Hematopoietic multipotent progenitor cell (in vitro differentiated cells): Measurements from ENCODE around the gene SOCS4. TPM values are rescaled to one million over a fixed set of nuclear protein-coding genes. Genes with fewer than 3 reads are reported as not detected.

ENCODE experiments used
- DNase-seq, 3 donors: peaks; one replicate each; pipeline ENCODE4 v3.0.0-alpha.2; 2011 to 2015; ENCODE audit warnings: low read depth in 2 of 3, low spot score in 2 of 3
- total RNA-seq: library from RNA; depleted of rRNA; stranded (reverse); fragments of >200 nt; gene quantifications from one replicate; pipeline ENCODE4 v1.2.3, GENCODE V29; 2012

SOCS4 gene
- total RNA-seq, 1 donor, result 5.9 TPM

- no peak for DNase-seq
Measured at GRCh38 chr14:55084401-55085059, 57.5 kb downstream of the SOCS4 start.

- no peak for DNase-seq
Measured at GRCh38 chr14:55085060-55085660, 58.1 kb downstream of the SOCS4 start.

GRCh38 chr14:55086938-55087337 lies 59.9 kb downstream of the SOCS4 start:
- no peak for DNase-seq

- no peak for DNase-seq
Measured at GRCh38 chr14:55088356-55088755, 61.3 kb downstream of the SOCS4 start.

- no peak for DNase-seq
Measured at GRCh38 chr14:55092341-55092740, 65.3 kb downstream of the SOCS4 start.

GRCh38 chr14:55094292-55095157 lies 67.5 kb downstream of the SOCS4 start:
- DNase-seq, result no peak

GRCh38 chr14:55097881-55098560 lies 71.0 kb downstream of the SOCS4 start:
- DNase-seq, result peak in 1 of 3 donors; percentile 50

GRCh38 chr14:55098561-55098898 lies 71.5 kb downstream of the SOCS4 start:
- no peak for DNase-seq

Other genes starting within 250 kb of the SOCS4 start
- 15.3 TPM for gene GCH1, start 124.4 kb upstream of the SOCS4 start, total RNA-seq
- 5.9 TPM for gene WDHD1, start 137 bp upstream of the SOCS4 start, total RNA-seq
- gene MAPK1IP1L, start 24.4 kb downstream of the SOCS4 start, total RNA-seq, result 54.4 TPM
- gene LGALS3, start 102.0 kb downstream of the SOCS4 start, total RNA-seq, result 1.9 TPM
- gene DLGAP5, start 164.3 kb downstream of the SOCS4 start, total RNA-seq, result 0.54 TPM
- 19.4 TPM for gene FBXO34, start 244.2 kb downstream of the SOCS4 start, total RNA-seq